ENCODE data around the gene SRGAP2B.
"Not testable (repeated sequence)": the region's sequence is repeated elsewhere in the genome, so short reads cannot be mapped to it uniquely, and the experiment has no call there.

The SRGAP2B gene

GRCh38 chr1:145019709-145020108, 75.4 kb downstream of the SRGAP2B start:
- POLR2A ChIA-PET; H3K4me1 ChIP-seq (ENCODE audit: control insufficient read depth, insufficient read depth, low read length); H3K9me3 ChIP-seq (ENCODE audit: control insufficient read depth, insufficient read depth, low read depth, low read length); H3K27ac ChIP-seq (ENCODE audit: extremely low read depth, low read depth, low read length); H3K4me3 ChIP-seq (ENCODE audit: low read depth, low read length); CTCF ChIA-PET; H3K36me3 ChIP-seq (ENCODE audit: control insufficient read depth in 2 of 2, insufficient read depth in 1 of 2, low read length in 2 of 2): not testable (repeated sequence)
- peak; percentile 82 for TF ChIP-seq ZBTB21 (tag by site-specific recombination; IDR thresholded peaks at IDR 0.05)
- TF ChIP-seq ZNF398 (tag by site-specific recombination; IDR thresholded peaks at IDR 0.05), result peak; percentile 52
- TF ChIP-seq IKZF3 (tag by site-specific recombination; IDR thresholded peaks at IDR 0.05), result 0 out of 2 replicates have a peak, but pooled peaks have one; percentile 8
- peak; percentile 63; the same call in 1 of the 2 replicates for TF ChIP-seq ZBTB17 (tag by site-specific recombination; IDR thresholded peaks at IDR 0.05)
- TF ChIP-seq SP7 (tag by site-specific recombination; IDR thresholded peaks at IDR 0.05), result peak; percentile 21; the same call in 1 of the 2 replicates
- peak; percentile 90 for TF ChIP-seq ZNF629 (tag by site-specific recombination; IDR thresholded peaks at IDR 0.05)
- peak; percentile 49; the same call in 1 of the 2 replicates for TF ChIP-seq ZFP69B (tag by site-specific recombination; IDR thresholded peaks at IDR 0.05)
- TF ChIP-seq WT1 (tag by site-specific recombination; IDR thresholded peaks at IDR 0.05), result 0 out of 2 replicates have a peak, but pooled peaks have one; percentile 28
- TF ChIP-seq ZNF692 (tag by site-specific recombination; IDR thresholded peaks at IDR 0.05), result peak; percentile 64
- TF ChIP-seq ZNF335 (tag by site-specific recombination; conservative IDR thresholded peaks at IDR 0.05), result 0 out of 2 replicates have a peak, but pooled peaks have one; percentile 17
- TF ChIP-seq MYNN (tag by site-specific recombination; IDR thresholded peaks at IDR 0.05; ENCODE audit: borderline replicate concordance), result peak; percentile 74; the same call in 1 of the 2 replicates
- TF ChIP-seq ATF2 (tag by site-specific recombination; IDR thresholded peaks at IDR 0.05; ENCODE audit: low read depth), result peak; percentile 87
- TF ChIP-seq ZEB2 (tag by site-specific recombination; IDR thresholded peaks at IDR 0.05), result peak; percentile 56; the same call in 1 of the 2 replicates

GRCh38 chr1:145017725-145018124, 77.4 kb downstream of the SRGAP2B start:
- H3K36me3 ChIP-seq (ENCODE audit: control insufficient read depth in 2 of 2, insufficient read depth in 1 of 2, low read length in 2 of 2); POLR2A ChIA-PET; H3K4me1 ChIP-seq (ENCODE audit: control insufficient read depth, insufficient read depth, low read length); H3K9me3 ChIP-seq (ENCODE audit: control insufficient read depth, insufficient read depth, low read depth, low read length); CTCF ChIA-PET; H3K27ac ChIP-seq (ENCODE audit: extremely low read depth, low read depth, low read length); H3K4me3 ChIP-seq (ENCODE audit: low read depth, low read length): not testable (repeated sequence)

GRCh38 chr1:145016492-145016862, 78.7 kb downstream of the SRGAP2B start:
- H3K4me3 ChIP-seq (ENCODE audit: low read depth, low read length); H3K4me1 ChIP-seq (ENCODE audit: control insufficient read depth, insufficient read depth, low read length); POLR2A ChIA-PET; CTCF ChIA-PET; H3K36me3 ChIP-seq (ENCODE audit: control insufficient read depth in 2 of 2, insufficient read depth in 1 of 2, low read length in 2 of 2); H3K27ac ChIP-seq (ENCODE audit: extremely low read depth, low read depth, low read length); H3K9me3 ChIP-seq (ENCODE audit: control insufficient read depth, insufficient read depth, low read depth, low read length): not testable (repeated sequence)

- POLR2A ChIA-PET; H3K9me3 ChIP-seq (ENCODE audit: control insufficient read depth, insufficient read depth, low read depth, low read length); H3K4me3 ChIP-seq (ENCODE audit: low read depth, low read length); H3K27ac ChIP-seq (ENCODE audit: extremely low read depth, low read depth, low read length); H3K36me3 ChIP-seq (ENCODE audit: control insufficient read depth in 2 of 2, insufficient read depth in 1 of 2, low read length in 2 of 2); H3K4me1 ChIP-seq (ENCODE audit: control insufficient read depth, insufficient read depth, low read length); CTCF ChIA-PET: not testable (repeated sequence)
These were observed 79.2 kb downstream of the SRGAP2B start for GRCh38 chr1:145015744-145016491.

GRCh38 chr1:145013353-145013752, 81.8 kb downstream of the SRGAP2B start:
- H3K9me3 ChIP-seq (ENCODE audit: control insufficient read depth, insufficient read depth, low read depth, low read length); CTCF ChIA-PET; POLR2A ChIA-PET: not testable (repeated sequence)

GRCh38 chr1:145011811-145012210, 83.3 kb downstream of the SRGAP2B start:
- H3K9me3 ChIP-seq (ENCODE audit: control insufficient read depth, insufficient read depth, low read depth, low read length); H3K4me3 ChIP-seq (ENCODE audit: low read depth, low read length); H3K36me3 ChIP-seq (ENCODE audit: control insufficient read depth in 2 of 2, insufficient read depth in 1 of 2, low read length in 2 of 2); CTCF ChIA-PET; H3K4me1 ChIP-seq (ENCODE audit: control insufficient read depth, insufficient read depth, low read length); H3K27ac ChIP-seq (ENCODE audit: extremely low read depth, low read depth, low read length); POLR2A ChIA-PET: not testable (repeated sequence)

More at GRCh38 chr1:145013353-145013752, 81.8 kb downstream of the SRGAP2B start:
- not testable (repeated sequence) for H3K4me1 ChIP-seq (ENCODE audit: control insufficient read depth, insufficient read depth, low read length); H3K27ac ChIP-seq (ENCODE audit: extremely low read depth, low read depth, low read length); H3K4me3 ChIP-seq (ENCODE audit: low read depth, low read length); H3K36me3 ChIP-seq (ENCODE audit: control insufficient read depth in 2 of 2, insufficient read depth in 1 of 2, low read length in 2 of 2)

- CTCF ChIA-PET; POLR2A ChIA-PET; H3K27ac ChIP-seq (ENCODE audit: extremely low read depth, low read depth, low read length); H3K4me3 ChIP-seq (ENCODE audit: low read depth, low read length); H3K4me1 ChIP-seq (ENCODE audit: control insufficient read depth, insufficient read depth, low read length); H3K36me3 ChIP-seq (ENCODE audit: control insufficient read depth in 2 of 2, insufficient read depth in 1 of 2, low read length in 2 of 2); H3K9me3 ChIP-seq (ENCODE audit: control insufficient read depth, insufficient read depth, low read depth, low read length): not testable (repeated sequence)
These were observed 84.5 kb downstream of the SRGAP2B start for GRCh38 chr1:145010580-145010979.

Data from HEK293 (cell line).